ENCODE results near the gene ICOSLG.

GRCh38 chr21:44281801-44282200 is 41.1 kb upstream of the ICOSLG start:
- TF ChIP-seq CTCF (IDR thresholded peaks at IDR 0.05; ENCODE audit: low read length) (no peak), EZH2 (optimal IDR thresholded peaks at IDR 0.05; ENCODE audit: low read depth, low read length) (no peak), EZH2phosphoT487 (IDR thresholded peaks at IDR 0.05; ENCODE audit: low read length) (no peak)

Data from MM.1S (cell line).